CD14-positive monocyte (primary cell): Measurements from ENCODE around the gene TREML2. TPM values are rescaled to one million over a fixed set of nuclear protein-coding genes. Genes with fewer than 3 reads are reported as not detected.

Experiments
- DNase-seq, 3 donors: peaks; one replicate each; pipeline ENCODE4 v3.0.0-alpha.2; 2011 to 2022
- H2AFZ ChIP-seq: 2 replicates; pipeline ENCODE4 v1.6.0; 2012; ENCODE audit warnings: mild to moderate bottlenecking, low read depth, low read length, inconsistent platforms; ENCODE audit not compliant: insufficient read depth, poor library complexity, severe bottlenecking
- H3K27ac ChIP-seq, 2 donors: 1 replicate in 1 of 2; 2 replicates in 1 of 2; pipeline ENCODE4 v1.5.1; 2012 to 2013; ENCODE audit warnings: low read length in 2 of 2, control low read depth in 1 of 2, inconsistent platforms in 1 of 2, low read depth in 1 of 2, mild to moderate bottlenecking in 1 of 2
- H3K27me3 ChIP-seq, 2 donors: one replicate each; pipeline versions ENCODE4 v1.6.0 to v1.6.1; 2011 to 2013; ENCODE audit warnings: low read length in 2 of 2; ENCODE audit not compliant: control insufficient read depth in 2 of 2, insufficient read depth in 2 of 2
- H3K36me3 ChIP-seq, 2 donors: replicated peaks in 1 of 2; 1 replicate in 1 of 2; 2 replicates in 1 of 2; pipeline versions ENCODE4 v1.5.1 to v1.6.1; 2012 to 2013; ENCODE audit warnings: low read length in 2 of 2, control low read depth in 1 of 2, inconsistent platforms in 1 of 2, mild to moderate bottlenecking in 1 of 2; ENCODE audit not compliant: insufficient read depth in 2 of 2, control insufficient read depth in 1 of 2
- H3K4me1 ChIP-seq, 2 donors: 1 replicate in 1 of 2; 2 replicates in 1 of 2; pipeline versions ENCODE4 v1.5.1 to v1.6.1; 2012 to 2013; ENCODE audit warnings: low read length in 2 of 2, control low read depth in 1 of 2, inconsistent platforms in 1 of 2, mild to moderate bottlenecking in 1 of 2, moderate library complexity in 1 of 2; ENCODE audit not compliant: insufficient read depth in 2 of 2, control insufficient read depth in 1 of 2
- H3K4me2 ChIP-seq: replicated peaks from 2 replicates; pipeline ENCODE3; 2012; ENCODE audit warnings: low read length, moderate library complexity, mild to moderate bottlenecking; ENCODE audit not compliant: poor library complexity, severe bottlenecking; ENCODE audit errors: extremely low read depth
- H3K4me3 ChIP-seq, 3 experiments: fragments of 200-600 bp in 1 of 3; sonication (generic) in 1 of 3; replicated peaks in 1 of 3; 1 replicate in 2 of 3; 2 replicates in 1 of 3; pipeline ENCODE4 v1.5.1; 2011 to 2013; ENCODE audit warnings: low read length in 3 of 3, mild to moderate bottlenecking in 3 of 3, control low read depth in 2 of 3, low read depth in 2 of 3, inconsistent platforms in 1 of 3, moderate library complexity in 1 of 3
- H3K79me2 ChIP-seq: 2 replicates; pipeline ENCODE4 v1.6.0; 2012; ENCODE audit warnings: mild to moderate bottlenecking, control low read depth, inconsistent platforms, low read length, moderate library complexity; ENCODE audit not compliant: insufficient read depth
- H3K9ac ChIP-seq: 2 replicates; pipeline ENCODE4 v1.6.0; 2017; ENCODE audit warnings: low read length, mild to moderate bottlenecking; ENCODE audit not compliant: insufficient read depth, poor library complexity, severe bottlenecking
- H3K9me3 ChIP-seq, 2 donors: replicated peaks in 1 of 2; 1 replicate in 1 of 2; 2 replicates in 1 of 2; pipeline versions ENCODE4 v1.5.1 to v1.6.1; 2012 to 2013; ENCODE audit warnings: low read length in 2 of 2, control low read depth in 1 of 2; ENCODE audit not compliant: control insufficient read depth in 1 of 2, insufficient read depth in 1 of 2
- H4K20me1 ChIP-seq: 2 replicates; pipeline ENCODE4 v1.6.0; 2012; ENCODE audit warnings: mild to moderate bottlenecking, low read length, control low read depth, moderate library complexity; ENCODE audit not compliant: insufficient read depth
- H3K27ac Mint-ChIP-seq, 7 donors: one replicate each; pipeline ENCODE4 v1.8.0; 2020; ENCODE audit warnings: mild to moderate bottlenecking in 7 of 7, mixed read lengths in 7 of 7, moderate library complexity in 6 of 7, inconsistent platforms in 2 of 7
- H3K27me3 Mint-ChIP-seq, 3 donors: one replicate each; pipeline ENCODE4 v1.8.0; 2021 to 2022; ENCODE audit warnings: low read depth in 3 of 3, mild to moderate bottlenecking in 3 of 3, mixed read lengths in 3 of 3, moderate library complexity in 3 of 3, inconsistent platforms in 1 of 3
- H3K36me3 Mint-ChIP-seq, 2 donors: one replicate each; pipeline ENCODE4 v1.8.0; 2020; ENCODE audit warnings: mixed read lengths in 2 of 2, inconsistent platforms in 1 of 2, mild to moderate bottlenecking in 1 of 2
- H3K4me1 Mint-ChIP-seq: one replicate; pipeline ENCODE4 v1.8.0; 2020; ENCODE audit warnings: mild to moderate bottlenecking, mixed read lengths
- H3K4me3 Mint-ChIP-seq, 2 donors: one replicate each; pipeline ENCODE4 v1.8.0; 2020; ENCODE audit warnings: mild to moderate bottlenecking in 2 of 2, mixed read lengths in 2 of 2, moderate library complexity in 1 of 2
- H3K9me3 Mint-ChIP-seq, 7 donors: one replicate each; pipeline ENCODE4 v1.8.0; 2020 to 2022; ENCODE audit warnings: mixed read lengths in 7 of 7, mild to moderate bottlenecking in 6 of 7, moderate library complexity in 6 of 7, inconsistent platforms in 2 of 7
- WGBS: methylation state at CpG from one replicate; pipeline ENCODE4 v1.1.5; 2013; ENCODE audit warnings: missing lambda C conversion rate; ENCODE audit not compliant: insufficient coverage; 5-methylcytosine and 5-hydroxymethylcytosine counted together
- intact Hi-C, 2 donors: fragments of 100-400 bp; cut with micrococcal nuclease; formaldehyde crosslinking; loops; one replicate each; pipeline versions ENCODE4 v1.15.0 to v1.15.1; 2023
- polyA plus RNA-seq, 3 donors: library from polyadenylated mRNA; depleted of rRNA in 1 of 3; unstranded in 2 of 3; stranded (reverse) in 1 of 3; fragments of 300-500 nt in 2 of 3; fragments of >200 nt in 1 of 3; fragmentation: Illumina TruSeq in 2 of 3; gene quantifications; 1 replicate in 2 of 3; 2 replicates in 1 of 3; pipeline ENCODE4 v1.2.3, GENCODE V29; 2012 to 2021
- TF ChIP-seq, protein P1 (sequence below): fragments of 200-600 bp; IDR thresholded peaks from one replicate; pipeline ENCODE4 v1.8.0; 2022; ENCODE audit warnings: antibody characterized with exemption, mild to moderate bottlenecking

TREML2 gene
- polyA plus RNA-seq, 3 donors = 0.89 to 4.2 (median 1.1) TPM

DNA sequence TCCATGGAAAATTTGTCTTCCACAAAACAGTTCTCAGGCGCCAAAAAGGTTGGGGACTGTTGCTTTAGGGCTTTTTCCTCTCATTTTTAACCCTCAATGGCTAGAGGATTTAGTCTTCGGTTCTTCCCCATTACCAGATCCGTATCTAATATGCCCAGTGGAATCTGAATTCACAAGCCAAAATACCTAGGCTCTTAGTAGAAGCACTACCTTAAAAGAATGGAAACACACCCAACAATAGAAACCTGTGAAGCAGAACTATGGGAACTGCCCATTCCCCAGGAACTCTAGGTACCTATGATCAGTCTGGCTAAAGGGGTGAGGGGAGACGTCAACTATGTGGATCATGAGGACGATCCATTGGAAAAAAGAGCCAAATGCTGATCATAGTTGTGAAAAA, 30.3 kb upstream of the TREML2 start:
- no peak overlapping the region for H3K27ac Mint-ChIP-seq
- Histone ChIP-seq H2AFZ (no peak overlapping the region), H3K27me3 (no peaks in the 10 kb centered on the region), H3K36me3 (no peaks in the 10 kb centered on the region), H3K9ac (no peak overlapping the region), H3K4me2 (no peak overlapping the region), H3K4me3 (no peak overlapping the region), H4K20me1 (no peaks in the 10 kb centered on the region), H3K4me1 (peaks cover 15 to 25% of the 10 kb centered on the region in 2 donors), H3K9me3 (no peaks in the 10 kb centered on the region), H3K79me2 (no peaks in the 10 kb centered on the region), H3K27ac (no peak overlapping the region)
- H3K9me3 Mint-ChIP-seq = peaks cover 0 to 3% (median 0%) of the 10 kb centered on the region in 7 donors
- peaks cover 0 to 9% of the 10 kb centered on the region in 2 donors for H3K36me3 Mint-ChIP-seq
- no peak for DNase-seq
- H3K27me3 Mint-ChIP-seq = peaks cover 1 to 3% (median 2%) of the 10 kb centered on the region in 3 donors
- 100% methylated on average over 1 of the region's 5 CpGs for WGBS
- no peak overlapping the region for H3K4me3 Mint-ChIP-seq
- H3K4me1 Mint-ChIP-seq = peaks cover 19% of the 10 kb centered on the region
- TF ChIP-seq, protein P1, sequence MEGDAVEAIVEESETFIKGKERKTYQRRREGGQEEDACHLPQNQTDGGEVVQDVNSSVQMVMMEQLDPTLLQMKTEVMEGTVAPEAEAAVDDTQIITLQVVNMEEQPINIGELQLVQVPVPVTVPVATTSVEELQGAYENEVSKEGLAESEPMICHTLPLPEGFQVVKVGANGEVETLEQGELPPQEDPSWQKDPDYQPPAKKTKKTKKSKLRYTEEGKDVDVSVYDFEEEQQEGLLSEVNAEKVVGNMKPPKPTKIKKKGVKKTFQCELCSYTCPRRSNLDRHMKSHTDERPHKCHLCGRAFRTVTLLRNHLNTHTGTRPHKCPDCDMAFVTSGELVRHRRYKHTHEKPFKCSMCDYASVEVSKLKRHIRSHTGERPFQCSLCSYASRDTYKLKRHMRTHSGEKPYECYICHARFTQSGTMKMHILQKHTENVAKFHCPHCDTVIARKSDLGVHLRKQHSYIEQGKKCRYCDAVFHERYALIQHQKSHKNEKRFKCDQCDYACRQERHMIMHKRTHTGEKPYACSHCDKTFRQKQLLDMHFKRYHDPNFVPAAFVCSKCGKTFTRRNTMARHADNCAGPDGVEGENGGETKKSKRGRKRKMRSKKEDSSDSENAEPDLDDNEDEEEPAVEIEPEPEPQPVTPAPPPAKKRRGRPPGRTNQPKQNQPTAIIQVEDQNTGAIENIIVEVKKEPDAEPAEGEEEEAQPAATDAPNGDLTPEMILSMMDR = no peak
- intact Hi-C loops = no loop called here

DNA sequence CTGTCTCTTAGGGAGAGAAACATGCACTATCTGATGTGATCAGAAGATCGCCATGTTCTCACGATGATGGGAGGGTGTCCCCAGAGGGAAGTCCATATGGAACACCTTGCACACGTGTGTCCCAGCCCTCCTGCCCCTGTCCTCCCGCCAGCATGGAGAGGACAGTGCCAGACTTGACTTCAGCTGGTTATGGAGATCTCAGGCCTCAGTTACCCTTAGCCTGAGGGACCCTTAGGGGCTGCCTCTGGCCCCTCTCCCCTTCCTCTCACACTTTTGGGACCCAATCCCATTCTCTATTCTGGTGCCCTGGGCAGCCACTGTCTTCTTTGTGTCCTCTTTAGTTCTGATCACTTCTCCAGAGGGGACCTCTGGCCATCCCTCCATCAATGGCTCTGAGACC, 28.8 kb upstream of the TREML2 start:
- Histone ChIP-seq H3K27ac (no peak overlapping the region), H3K79me2 (no peaks in the 10 kb centered on the region), H3K9ac (no peak overlapping the region), H3K4me2 (no peak overlapping the region), H3K4me3 (no peak overlapping the region), H3K36me3 (no peaks in the 10 kb centered on the region), H4K20me1 (no peaks in the 10 kb centered on the region), H3K27me3 (no peaks in the 10 kb centered on the region), H3K9me3 (no peaks in the 10 kb centered on the region), H2AFZ (no peak overlapping the region), H3K4me1 (peaks cover 18 to 29% of the 10 kb centered on the region in 2 donors)
- TF ChIP-seq, protein P1 = no peak
- intact Hi-C loops = loop anchor here (5.0 kb wide), 3 partner anchors 42 to 88 kb away; no protein-coding TSS in a partner anchor
- Mint-ChIP-seq H3K27ac (peak overlapping the region in 6 of 7 donors; percentile 33 to 96 (median 88)), H3K27me3 (peaks cover 1 to 6% (median 2%) of the 10 kb centered on the region in 3 donors), H3K4me3 (no peak overlapping the region), H3K9me3 (peaks cover 0 to 3% (median 0%) of the 10 kb centered on the region in 7 donors), H3K4me1 (peaks cover 20% of the 10 kb centered on the region), H3K36me3 (peaks cover 0 to 9% of the 10 kb centered on the region in 2 donors)
- no peak for DNase-seq
- 95% methylated on average over 4 of the region's 4 CpGs for WGBS
